Type B pancreatic cell (in vitro differentiated cells): ENCODE data around the gene PCOLCE2. TPM values are rescaled to one million over a fixed set of nuclear protein-coding genes. Genes with fewer than 3 reads are reported as not detected.

Source experiments
- DNase-seq: peaks from one replicate; pipeline ENCODE4 v3.0.0; 2021; ENCODE audit warnings: mixed read lengths; ENCODE audit not compliant: unreplicated experiment; ENCODE audit errors: extremely low spot score
- H3K27ac Mint-ChIP-seq: 2 replicates; pipeline ENCODE4 v1.8.0; 2021; ENCODE audit warnings: mild to moderate bottlenecking, mixed read lengths
- H3K27me3 Mint-ChIP-seq: 2 replicates; pipeline ENCODE4 v1.8.0; 2021; ENCODE audit warnings: mixed read lengths
- H3K36me3 Mint-ChIP-seq: 2 replicates; pipeline ENCODE4 v1.8.0; 2021; ENCODE audit warnings: mixed read lengths
- H3K4me1 Mint-ChIP-seq: one replicate; pipeline ENCODE4 v1.8.0; 2021; ENCODE audit warnings: mixed read lengths; ENCODE audit not compliant: unreplicated experiment
- H3K4me3 Mint-ChIP-seq: 2 replicates; pipeline ENCODE4 v1.8.0; 2021; ENCODE audit warnings: mild to moderate bottlenecking, mixed read lengths
- H3K9me3 Mint-ChIP-seq: 2 replicates; pipeline ENCODE4 v1.8.0; 2021; ENCODE audit warnings: mixed read lengths
- CTCF ChIP-seq: fragments of 200-600 bp; sonication (generic); conservative IDR thresholded peaks from 2 replicates; pipeline ENCODE4 v1.5.0; 2021; ENCODE audit warnings: antibody characterized with exemption, mild to moderate bottlenecking
- total RNA-seq: library from RNA; stranded (reverse); gene quantifications from 2 replicates; pipeline ENCODE4 v1.2.1, GENCODE V29; 2021; ENCODE audit warnings: low replicate concordance

Gene PCOLCE2
- total RNA-seq, 1 donor from 2014 or later: 7.2 TPM

- Mint-ChIP-seq H3K4me3 (no peak overlapping the region), H3K9me3 (no peaks in the 10 kb centered on the region), H3K4me1 (no peaks in the 10 kb centered on the region), H3K27me3 (peaks cover 6% of the 10 kb centered on the region), H3K36me3 (no peaks in the 10 kb centered on the region), H3K27ac (no peak overlapping the region)
- TF ChIP-seq CTCF: no peak
- no peak for DNase-seq
These were observed 27.7 kb upstream of the PCOLCE2 start for GRCh38 chr3:142916605-142917004.

GRCh38 chr3:142915636-142916035 lies 26.8 kb upstream of the PCOLCE2 start:
- Mint-ChIP-seq H3K9me3 (no peaks in the 10 kb centered on the region), H3K27ac (no peak overlapping the region), H3K36me3 (no peaks in the 10 kb centered on the region), H3K27me3 (peaks cover 6% of the 10 kb centered on the region), H3K4me1 (no peaks in the 10 kb centered on the region), H3K4me3 (no peak overlapping the region)
- TF ChIP-seq CTCF: no peak
- no peak for DNase-seq

- Mint-ChIP-seq H3K9me3 (no peaks in the 10 kb centered on the region), H3K4me1 (no peaks in the 10 kb centered on the region), H3K27me3 (peaks cover 6% of the 10 kb centered on the region), H3K4me3 (no peak overlapping the region), H3K36me3 (no peaks in the 10 kb centered on the region), H3K27ac (no peak overlapping the region)
- DNase-seq: no peak
- TF ChIP-seq CTCF: no peak
These were observed 25.5 kb upstream of the PCOLCE2 start for GRCh38 chr3:142914286-142914811.

GRCh38 chr3:142913432-142913831 lies 24.5 kb upstream of the PCOLCE2 start:
- Mint-ChIP-seq H3K4me3 (no peak overlapping the region), H3K9me3 (no peaks in the 10 kb centered on the region), H3K27ac (no peak overlapping the region), H3K27me3 (peaks cover 9% of the 10 kb centered on the region), H3K4me1 (no peaks in the 10 kb centered on the region), H3K36me3 (no peaks in the 10 kb centered on the region)
- no peak for DNase-seq
- no peak for TF ChIP-seq CTCF

- DNase-seq: no peak
- TF ChIP-seq CTCF: no peak
- Mint-ChIP-seq H3K4me1 (no peaks in the 10 kb centered on the region), H3K27me3 (peaks cover 15% of the 10 kb centered on the region), H3K4me3 (no peak overlapping the region), H3K9me3 (no peaks in the 10 kb centered on the region), H3K36me3 (no peaks in the 10 kb centered on the region), H3K27ac (no peak overlapping the region)
These were observed 23.7 kb upstream of the PCOLCE2 start for GRCh38 chr3:142912402-142913172.
